Gastrocnemius medialis (tissue), 4 donors: Measurements from ENCODE around the gene MAPK12.

Source experiments
- POLR2A ChIP-seq, 2 donors: fragments of 450-650 bp; IDR thresholded peaks; one replicate each; pipeline ENCODE4 v1.6.1; 2017; ENCODE audit warnings: antibody characterized with exemption in 2 of 2, mild to moderate bottlenecking in 2 of 2, moderate library complexity in 2 of 2
- TF ChIP-seq, protein P1 (sequence below), 5 experiments: fragments of 450-650 bp in 3 of 5; fragments of 200-600 bp in 2 of 5; sonication (generic) in 2 of 5; IDR thresholded peaks in 4 of 5; conservative IDR thresholded peaks in 1 of 5; 1 replicate in 4 of 5; 2 replicates in 1 of 5; pipeline ENCODE4 v1.5.1; 2016 to 2019; ENCODE audit warnings: antibody characterized with exemption in 5 of 5, mild to moderate bottlenecking in 3 of 5, moderate library complexity in 3 of 5

DNA sequence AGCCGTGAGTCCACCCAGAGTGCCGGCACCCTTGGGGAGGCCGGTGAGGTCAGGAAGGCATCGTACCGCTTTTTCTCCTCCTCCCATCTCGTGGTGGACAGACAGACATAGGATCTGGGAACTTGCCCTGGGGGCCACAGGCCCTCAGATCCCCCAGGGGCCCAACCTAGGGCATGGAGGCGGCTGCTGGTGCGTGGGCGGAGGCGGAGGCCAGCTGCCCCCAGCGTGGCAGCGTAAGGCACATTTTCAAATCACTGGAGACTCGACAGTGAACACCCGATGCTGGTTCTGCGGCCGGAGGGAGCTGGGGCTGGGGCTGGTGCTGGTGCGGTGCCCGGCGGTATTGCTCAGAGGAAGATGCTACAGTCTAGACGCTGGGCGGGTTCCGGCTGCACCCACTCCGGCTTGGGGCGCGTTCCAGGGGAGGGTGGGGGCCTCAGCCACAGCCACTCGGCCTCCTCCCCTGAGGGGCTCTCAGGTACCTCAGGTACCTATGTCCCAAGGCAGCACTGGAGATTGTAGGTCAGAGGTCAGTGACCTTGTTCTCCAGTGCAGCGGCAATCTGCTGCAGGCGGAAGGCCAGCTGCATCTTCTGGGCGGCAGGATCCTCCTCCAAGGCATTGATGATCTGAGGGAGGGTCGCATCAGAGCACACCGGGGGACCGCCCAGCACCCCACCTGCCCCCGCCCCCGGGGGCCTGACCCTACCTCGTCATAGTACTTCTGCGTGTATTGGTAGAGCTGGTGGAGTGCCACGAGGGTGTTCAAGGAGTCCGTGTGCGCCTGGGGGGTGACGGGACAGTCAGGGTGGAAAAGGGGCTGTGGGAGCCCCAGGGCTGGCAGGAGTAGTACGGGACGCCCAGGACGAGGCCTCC is 13.9 kb upstream of the MAPK12 start:
- TF ChIP-seq, protein P1, sequence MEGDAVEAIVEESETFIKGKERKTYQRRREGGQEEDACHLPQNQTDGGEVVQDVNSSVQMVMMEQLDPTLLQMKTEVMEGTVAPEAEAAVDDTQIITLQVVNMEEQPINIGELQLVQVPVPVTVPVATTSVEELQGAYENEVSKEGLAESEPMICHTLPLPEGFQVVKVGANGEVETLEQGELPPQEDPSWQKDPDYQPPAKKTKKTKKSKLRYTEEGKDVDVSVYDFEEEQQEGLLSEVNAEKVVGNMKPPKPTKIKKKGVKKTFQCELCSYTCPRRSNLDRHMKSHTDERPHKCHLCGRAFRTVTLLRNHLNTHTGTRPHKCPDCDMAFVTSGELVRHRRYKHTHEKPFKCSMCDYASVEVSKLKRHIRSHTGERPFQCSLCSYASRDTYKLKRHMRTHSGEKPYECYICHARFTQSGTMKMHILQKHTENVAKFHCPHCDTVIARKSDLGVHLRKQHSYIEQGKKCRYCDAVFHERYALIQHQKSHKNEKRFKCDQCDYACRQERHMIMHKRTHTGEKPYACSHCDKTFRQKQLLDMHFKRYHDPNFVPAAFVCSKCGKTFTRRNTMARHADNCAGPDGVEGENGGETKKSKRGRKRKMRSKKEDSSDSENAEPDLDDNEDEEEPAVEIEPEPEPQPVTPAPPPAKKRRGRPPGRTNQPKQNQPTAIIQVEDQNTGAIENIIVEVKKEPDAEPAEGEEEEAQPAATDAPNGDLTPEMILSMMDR (IDR thresholded peaks at IDR 0.05 in 4 of 5, conservative IDR thresholded peaks at IDR 0.05 in 1 of 5) = no peak
- TF ChIP-seq POLR2A (IDR thresholded peaks at IDR 0.05) = no peak
